ENCODE results near the gene GOLGA6L10.
"Not testable (repeated sequence)": the region's sequence is repeated elsewhere in the genome, so short reads cannot be mapped to it uniquely, and the experiment has no call there.

Gene GOLGA6L10

DNA sequence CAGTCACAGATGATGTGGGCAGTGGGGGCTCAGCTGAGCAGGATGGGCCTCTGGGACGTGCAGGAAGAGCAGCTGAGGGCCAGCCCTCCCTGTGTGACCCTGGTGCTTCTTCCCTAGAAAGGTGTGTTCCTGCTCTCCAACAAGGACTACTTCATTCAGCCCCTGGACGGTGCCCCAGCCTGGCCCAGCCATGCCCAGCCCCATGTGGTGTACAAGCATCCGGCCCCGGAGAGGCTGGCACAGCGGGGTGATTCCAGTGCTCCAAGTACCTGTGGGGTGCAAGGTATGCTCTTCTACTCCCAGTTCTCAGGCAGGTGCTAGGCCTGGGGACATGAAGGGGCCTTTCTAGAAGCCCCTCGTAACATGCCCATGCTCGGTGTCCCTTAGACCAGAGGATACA, 48.4 kb downstream of the GOLGA6L10 start:
- H3K4me1 ChIP-seq (ENCODE audit: control insufficient read depth in 5 of 5, insufficient read depth in 5 of 5, low read length in 5 of 5): no peaks in the 10 kb centered on the region
- H3K4me3 ChIP-seq (ENCODE audit: low read depth in 1 of 5, low read length in 5 of 5): no peak overlapping the region
- no peak overlapping the region for H3K27ac ChIP-seq (ENCODE audit: low read depth, low read length)
- H3K36me3 ChIP-seq (ENCODE audit: control insufficient read depth in 5 of 5, insufficient read depth in 5 of 5, low read length in 5 of 5): no peaks in the 10 kb centered on the region
- no peaks in the 10 kb centered on the region for H3K9me3 ChIP-seq (ENCODE audit: control insufficient read depth in 5 of 5, low read length in 5 of 5)
- peaks cover 0 to 16% (median 4%) of the 10 kb centered on the region in 5 donors for H3K27me3 ChIP-seq (ENCODE audit: control insufficient read depth in 5 of 5, insufficient read depth in 4 of 5, low read length in 5 of 5)
- no peak overlapping the region for H3K9ac ChIP-seq (ENCODE audit: low read length in 5 of 5)

DNA sequence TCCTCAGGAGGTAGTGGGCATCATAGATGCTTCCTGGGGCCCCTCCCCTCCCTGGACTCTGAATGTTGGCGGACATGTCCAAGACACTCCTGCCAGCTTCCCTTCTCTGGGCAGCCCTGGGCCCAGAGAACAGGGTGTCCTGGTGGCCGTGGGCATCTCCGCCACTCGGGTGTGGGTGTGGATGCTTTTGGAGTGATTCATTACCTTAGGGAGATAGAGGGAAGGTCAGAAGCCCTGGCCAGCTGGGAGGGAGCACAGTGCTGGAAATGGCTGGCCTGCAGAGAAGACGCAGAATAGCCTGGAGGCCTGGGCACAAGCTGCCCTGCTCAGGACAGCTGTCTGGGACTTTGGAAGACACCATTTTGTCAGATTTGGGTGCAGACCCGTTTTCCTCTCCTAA, 48.9 kb downstream of the GOLGA6L10 start:
- H3K9ac ChIP-seq (ENCODE audit: low read length in 5 of 5); H3K36me3 ChIP-seq (ENCODE audit: control insufficient read depth in 5 of 5, insufficient read depth in 5 of 5, low read length in 5 of 5); H3K9me3 ChIP-seq (ENCODE audit: control insufficient read depth in 5 of 5, low read length in 5 of 5); H3K4me1 ChIP-seq (ENCODE audit: control insufficient read depth in 5 of 5, insufficient read depth in 5 of 5, low read length in 5 of 5); H3K4me3 ChIP-seq (ENCODE audit: low read depth in 1 of 5, low read length in 5 of 5); H3K27ac ChIP-seq (ENCODE audit: low read depth, low read length): not testable (repeated sequence)
- H3K27me3 ChIP-seq (ENCODE audit: control insufficient read depth in 5 of 5, insufficient read depth in 4 of 5, low read length in 5 of 5): peaks cover 0 to 16% (median 4%) of the 10 kb centered on the region in 5 donors

DNA sequence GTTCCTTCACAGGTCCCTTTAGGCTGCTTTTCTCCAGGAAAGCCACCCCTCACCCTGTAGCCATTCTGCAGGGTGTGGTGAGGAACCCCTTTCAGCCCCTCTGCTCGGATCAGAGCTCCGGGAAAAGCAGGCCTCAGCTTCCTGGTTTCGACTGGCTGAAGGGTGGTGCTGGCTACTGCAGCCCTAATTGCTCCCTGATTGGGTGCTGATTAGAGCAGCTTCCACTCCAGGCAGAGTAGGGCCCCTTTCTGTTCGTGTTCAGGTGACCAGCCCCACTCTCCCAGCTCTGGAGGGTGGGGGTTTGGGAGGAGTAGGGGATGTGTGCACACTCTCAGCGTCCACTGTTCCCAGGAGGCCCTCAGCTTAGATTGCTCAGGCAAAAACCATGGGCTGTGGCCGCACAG, 49.8 kb downstream of the GOLGA6L10 start:
- not testable (repeated sequence) for H3K4me1 ChIP-seq (ENCODE audit: control insufficient read depth in 5 of 5, insufficient read depth in 5 of 5, low read length in 5 of 5); H3K9ac ChIP-seq (ENCODE audit: low read length in 5 of 5); H3K27ac ChIP-seq (ENCODE audit: low read depth, low read length); H3K4me3 ChIP-seq (ENCODE audit: low read depth in 1 of 5, low read length in 5 of 5); H3K9me3 ChIP-seq (ENCODE audit: control insufficient read depth in 5 of 5, low read length in 5 of 5); H3K36me3 ChIP-seq (ENCODE audit: control insufficient read depth in 5 of 5, insufficient read depth in 5 of 5, low read length in 5 of 5)
- H3K27me3 ChIP-seq (ENCODE audit: control insufficient read depth in 5 of 5, insufficient read depth in 4 of 5, low read length in 5 of 5): peaks cover 0 to 16% (median 4%) of the 10 kb centered on the region in 5 donors

DNA sequence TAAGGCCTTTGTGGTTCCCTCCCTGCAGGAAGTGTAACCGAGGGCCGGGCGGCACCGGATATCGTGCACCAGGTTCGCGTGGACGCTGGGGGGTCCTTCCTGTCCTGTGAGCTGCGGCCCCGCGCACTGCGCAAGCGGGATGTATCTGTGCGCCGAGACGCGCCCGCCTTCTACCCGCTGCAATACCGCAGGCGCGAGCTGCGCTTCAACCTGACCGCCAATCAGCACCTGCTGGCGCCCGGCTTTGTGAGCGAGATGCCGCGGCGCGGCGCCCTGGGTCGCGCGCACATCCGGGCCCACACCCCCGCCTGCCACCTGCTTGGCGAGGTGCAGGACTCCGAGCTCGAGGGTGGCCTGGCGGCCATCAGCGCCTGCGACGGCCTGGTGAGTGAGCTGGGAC, 50.8 kb downstream of the GOLGA6L10 start:
- no peaks in the 10 kb centered on the region for H3K36me3 ChIP-seq (ENCODE audit: control insufficient read depth in 5 of 5, insufficient read depth in 5 of 5, low read length in 5 of 5)
- peaks cover 0 to 16% (median 4%) of the 10 kb centered on the region in 5 donors for H3K27me3 ChIP-seq (ENCODE audit: control insufficient read depth in 5 of 5, insufficient read depth in 4 of 5, low read length in 5 of 5)
- H3K9me3 ChIP-seq (ENCODE audit: control insufficient read depth in 5 of 5, low read length in 5 of 5): no peaks in the 10 kb centered on the region
- H3K27ac ChIP-seq (ENCODE audit: low read depth, low read length): no peak overlapping the region
- no peak overlapping the region for H3K9ac ChIP-seq (ENCODE audit: low read length in 5 of 5)
- H3K4me1 ChIP-seq (ENCODE audit: control insufficient read depth in 5 of 5, insufficient read depth in 5 of 5, low read length in 5 of 5): no peaks in the 10 kb centered on the region
- no peak overlapping the region for H3K4me3 ChIP-seq (ENCODE audit: low read depth in 1 of 5, low read length in 5 of 5)

DNA sequence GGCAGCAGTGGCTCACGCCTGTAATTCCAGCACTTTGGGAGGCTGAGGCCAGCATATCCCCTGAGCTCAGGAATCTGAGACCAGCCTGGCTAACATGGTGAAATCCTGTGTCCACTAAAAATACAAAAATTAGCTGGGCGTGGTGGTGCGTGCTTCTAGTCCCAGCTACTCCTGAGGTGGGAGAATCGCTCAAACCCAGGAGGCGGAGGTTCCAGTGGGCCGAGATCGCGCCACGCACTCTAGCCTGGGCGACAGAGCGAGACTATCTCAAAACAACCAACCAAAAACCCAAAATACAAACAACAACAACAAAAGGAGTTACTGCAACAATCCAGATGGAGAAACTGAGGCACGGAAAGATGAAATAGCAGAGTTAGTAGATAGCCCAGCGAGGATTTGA, 51.2 kb downstream of the GOLGA6L10 start:
- Histone ChIP-seq H3K4me1 (ENCODE audit: control insufficient read depth in 5 of 5, insufficient read depth in 5 of 5, low read length in 5 of 5) (no peaks in the 10 kb centered on the region), H3K27me3 (ENCODE audit: control insufficient read depth in 5 of 5, insufficient read depth in 4 of 5, low read length in 5 of 5) (peaks cover 0 to 16% (median 4%) of the 10 kb centered on the region in 5 donors), H3K9ac (ENCODE audit: low read length in 5 of 5) (no peak overlapping the region), H3K36me3 (ENCODE audit: control insufficient read depth in 5 of 5, insufficient read depth in 5 of 5, low read length in 5 of 5) (no peaks in the 10 kb centered on the region), H3K27ac (ENCODE audit: low read depth, low read length) (no peak overlapping the region), H3K4me3 (ENCODE audit: low read depth in 1 of 5, low read length in 5 of 5) (no peak overlapping the region), H3K9me3 (ENCODE audit: control insufficient read depth in 5 of 5, low read length in 5 of 5) (no peaks in the 10 kb centered on the region)

DNA sequence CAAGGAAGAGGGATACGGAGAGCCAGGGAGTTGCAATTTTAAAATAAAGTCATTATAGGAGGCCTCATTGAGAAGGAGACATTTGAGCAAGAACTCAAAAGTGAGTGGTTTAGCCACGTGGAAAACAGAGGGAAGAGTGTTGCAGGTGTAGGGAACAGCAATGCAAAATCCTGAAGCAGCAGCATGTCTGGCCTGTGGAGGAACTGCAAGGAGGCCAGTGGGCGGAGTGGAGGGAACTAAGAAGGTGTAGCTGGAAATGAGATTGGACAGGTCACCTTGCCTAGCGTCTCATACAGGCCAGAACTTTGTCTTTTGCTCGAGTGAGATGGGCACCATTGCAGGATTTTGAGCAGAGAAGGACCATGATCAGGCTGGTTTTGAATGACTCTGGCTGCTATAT, 51.7 kb downstream of the GOLGA6L10 start:
- Histone ChIP-seq H3K4me3 (ENCODE audit: low read depth in 1 of 5, low read length in 5 of 5) (no peak overlapping the region), H3K27ac (ENCODE audit: low read depth, low read length) (no peak overlapping the region)

DNA sequence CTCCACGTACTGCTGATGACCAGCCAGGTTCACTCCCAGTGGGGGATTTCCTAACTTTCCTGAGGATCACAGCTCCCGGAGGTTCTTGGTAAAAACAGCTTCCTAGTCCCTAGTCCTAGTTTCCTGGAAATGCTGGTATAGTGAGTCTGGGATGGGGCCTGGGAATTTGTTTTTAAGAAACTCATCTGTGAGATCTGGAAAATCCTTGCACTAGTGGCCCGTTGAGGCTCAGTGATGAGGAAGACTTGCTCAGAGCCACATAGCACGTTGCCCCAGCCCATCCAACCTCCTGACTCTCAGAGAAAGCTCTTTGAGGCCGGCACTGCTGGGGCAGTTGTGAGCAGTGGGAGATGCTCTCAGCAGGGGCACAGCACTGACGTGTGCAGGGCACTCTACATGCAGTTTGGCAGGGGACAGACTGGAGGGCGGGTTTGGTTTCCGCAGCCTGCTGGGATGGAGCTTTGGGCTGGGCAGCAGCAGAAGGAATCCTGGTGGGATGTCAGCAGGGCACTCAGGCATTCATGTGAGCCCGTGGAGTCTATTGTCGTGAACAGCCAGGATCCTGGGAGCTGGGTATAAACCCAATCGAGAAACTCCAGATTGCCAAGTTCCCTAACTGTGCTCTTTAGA, 55.1 kb downstream of the GOLGA6L10 start:
- no peak overlapping the region for H3K27ac ChIP-seq (ENCODE audit: low read depth, low read length)
- no peak overlapping the region for H3K9ac ChIP-seq (ENCODE audit: low read length in 5 of 5)
- no peak overlapping the region for H3K4me3 ChIP-seq (ENCODE audit: low read depth in 1 of 5, low read length in 5 of 5)
- no peaks in the 10 kb centered on the region for H3K36me3 ChIP-seq (ENCODE audit: control insufficient read depth in 5 of 5, insufficient read depth in 5 of 5, low read length in 5 of 5)
- peaks cover 0 to 3% (median 0%) of the 10 kb centered on the region in 5 donors for H3K9me3 ChIP-seq (ENCODE audit: control insufficient read depth in 5 of 5, low read length in 5 of 5)
- no peaks in the 10 kb centered on the region for H3K4me1 ChIP-seq (ENCODE audit: control insufficient read depth in 5 of 5, insufficient read depth in 5 of 5, low read length in 5 of 5)
- peaks cover 0 to 11% (median 4%) of the 10 kb centered on the region in 5 donors for H3K27me3 ChIP-seq (ENCODE audit: control insufficient read depth in 5 of 5, insufficient read depth in 4 of 5, low read length in 5 of 5)

More for the DNA sequence above, 51.7 kb downstream of the GOLGA6L10 start:
- H3K9me3 ChIP-seq (ENCODE audit: control insufficient read depth in 5 of 5, low read length in 5 of 5): no peaks in the 10 kb centered on the region
- no peak overlapping the region for H3K9ac ChIP-seq (ENCODE audit: low read length in 5 of 5)
- H3K27me3 ChIP-seq (ENCODE audit: control insufficient read depth in 5 of 5, insufficient read depth in 4 of 5, low read length in 5 of 5): peaks cover 0 to 16% (median 4%) of the 10 kb centered on the region in 5 donors
- H3K36me3 ChIP-seq (ENCODE audit: control insufficient read depth in 5 of 5, insufficient read depth in 5 of 5, low read length in 5 of 5): no peaks in the 10 kb centered on the region
- no peaks in the 10 kb centered on the region for H3K4me1 ChIP-seq (ENCODE audit: control insufficient read depth in 5 of 5, insufficient read depth in 5 of 5, low read length in 5 of 5)

DNA sequence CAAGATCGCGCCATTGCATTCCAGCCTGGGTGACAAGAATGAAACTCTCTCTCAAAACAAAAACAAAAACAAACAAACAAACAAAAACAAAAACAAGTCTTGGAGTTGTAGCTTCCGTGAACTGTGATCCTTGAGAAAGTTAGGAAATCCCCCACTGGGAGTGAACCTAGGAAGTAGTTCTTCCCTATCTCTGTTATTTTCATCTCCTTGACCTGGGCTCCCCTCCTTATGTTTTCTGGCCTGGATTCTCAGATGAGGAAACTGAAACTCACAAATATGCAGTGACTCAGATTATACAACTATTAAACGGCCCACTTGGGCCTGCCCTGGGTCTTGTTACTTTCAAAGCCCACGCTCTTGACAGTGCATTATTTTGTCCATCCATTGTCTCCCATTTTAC, 57.0 kb downstream of the GOLGA6L10 start:
- no peaks in the 10 kb centered on the region for H3K36me3 ChIP-seq (ENCODE audit: control insufficient read depth in 5 of 5, insufficient read depth in 5 of 5, low read length in 5 of 5)
- H3K4me3 ChIP-seq (ENCODE audit: low read depth in 1 of 5, low read length in 5 of 5): no peak overlapping the region
- H3K4me1 ChIP-seq (ENCODE audit: control insufficient read depth in 5 of 5, insufficient read depth in 5 of 5, low read length in 5 of 5): no peaks in the 10 kb centered on the region
- peaks cover 0 to 3% (median 0%) of the 10 kb centered on the region in 5 donors for H3K27me3 ChIP-seq (ENCODE audit: control insufficient read depth in 5 of 5, insufficient read depth in 4 of 5, low read length in 5 of 5)
- H3K27ac ChIP-seq (ENCODE audit: low read depth, low read length): no peak overlapping the region
- H3K9me3 ChIP-seq (ENCODE audit: control insufficient read depth in 5 of 5, low read length in 5 of 5): peaks cover 0 to 5% (median 0%) of the 10 kb centered on the region in 5 donors
- no peak overlapping the region for H3K9ac ChIP-seq (ENCODE audit: low read length in 5 of 5)

Measured in subcutaneous abdominal adipose tissue (tissue), 5 donors.